GM19372 (cell line): Measurements from ENCODE around the gene CASP1.

ENCODE experiments used
- ATAC-seq: cut with Tn5 transposase; IDR thresholded peaks from one replicate; pipeline ENCODE4 v1.9.1; 2021; ENCODE audit warnings: mild to moderate bottlenecking, low read depth, moderate library complexity; ENCODE audit not compliant: unreplicated experiment

The CASP1 gene

GRCh38 chr11:104995001-104995408 lies 39.9 kb downstream of the CASP1 start:
- no peak for ATAC-seq

- ATAC-seq: no peak
Measured at GRCh38 chr11:104992781-104993180, 42.2 kb downstream of the CASP1 start.

GRCh38 chr11:104991994-104992393 lies 43.0 kb downstream of the CASP1 start:
- no peak for ATAC-seq

- no peak for ATAC-seq
Measured at GRCh38 chr11:104984808-104985207, 50.1 kb downstream of the CASP1 start.

- ATAC-seq: no peak
Measured at GRCh38 chr11:104979839-104980238, 55.1 kb downstream of the CASP1 start.
